GM12878 (cell line): Measurements from ENCODE around the gene NSD2. TPM values are rescaled to one million over a fixed set of nuclear protein-coding genes. Genes with fewer than 3 reads are reported as not detected.

Experiments used
- ATAC-seq: fragments of 200-7000 bp; cut with Tn5 transposase; 3 replicates; pipeline ENCODE4 v1.9.1; 2020; ENCODE audit warnings: mild to moderate bottlenecking, moderate library complexity
- BruUV-seq: library from RNA; stranded (reverse); fragments of 400-500 nt; replicated peaks from 2 replicates; lab custom pipeline; 2021; lab: Mats Ljungman, UMichigan
- CTCF ChIA-PET: fragments of 300-600 bp; sonication (Branson Sonifier 250); formaldehyde crosslinking; extraction: SDS; loops from one replicate; lab custom pipeline; 2021; ENCODE audit warnings: inconsistent platforms; lab: Yijun Ruan, JAX
- POLR2A ChIA-PET: fragments of 350-600 bp; formaldehyde crosslinking; extraction: SDS; loops from one replicate; lab custom pipeline; 2021; ENCODE audit warnings: inconsistent platforms; lab: Charles Lee
- RAD21 ChIA-PET: fragments of 300-600 bp; sonication (Branson Sonifier 250); formaldehyde crosslinking; loops from one replicate; lab custom pipeline; 2023; ENCODE audit warnings: antibody characterized with exemption; ENCODE audit not compliant: unreplicated experiment; lab: Charles Lee
- SMC1A ChIA-PET: fragments of 300-600 bp; sonication (Branson Sonifier 250); formaldehyde crosslinking; loops from one replicate; lab custom pipeline; 2023; ENCODE audit not compliant: unreplicated experiment, uncharacterized antibody; lab: Charles Lee
- DNase-seq: peaks from one replicate; pipeline ENCODE4 v3.0.0-alpha.2; 2011; ENCODE audit warnings: low read depth, low spot score
- FAIRE-seq: peaks from 3 replicates; lab custom pipeline; 2011; peaks lifted over from hg19 to GRCh38; lab: Jason Lieb, UNC
- H2AFZ ChIP-seq: 2 replicates; pipeline ENCODE4 v1.6.0; 2011; ENCODE audit warnings: low read depth, low read length, control low read depth; ENCODE audit not compliant: control insufficient read depth
- H3K27ac ChIP-seq: 2 replicates; pipeline ENCODE4 v1.5.1; 2011; ENCODE audit warnings: control low read depth; ENCODE audit not compliant: control insufficient read depth, insufficient read depth
- H3K27me3 ChIP-seq, 2 experiments: replicated peaks in 1 of 2; 2 replicates each; pipeline versions ENCODE4 v1.6.0 to v1.6.1; 2011; ENCODE audit warnings: low read length in 1 of 2; ENCODE audit not compliant: control insufficient read depth in 2 of 2, insufficient read depth in 2 of 2
- H3K36me3 ChIP-seq, 2 experiments: 2 replicates each; pipeline ENCODE4 v1.5.1; 2011; ENCODE audit warnings: low read length in 1 of 2; ENCODE audit not compliant: control insufficient read depth in 2 of 2, insufficient read depth in 2 of 2
- H3K4me1 ChIP-seq: 2 replicates; pipeline ENCODE4 v1.6.1; 2011; ENCODE audit warnings: mild to moderate bottlenecking, low read length, moderate library complexity, mixed read lengths; ENCODE audit not compliant: control insufficient read depth, insufficient read depth
- H3K4me2 ChIP-seq: 2 replicates; pipeline ENCODE4 v1.6.0; 2011; ENCODE audit warnings: control low read depth; ENCODE audit not compliant: control insufficient read depth, insufficient read depth
- H3K4me3 ChIP-seq: fragments of 200-600 bp; sonication (generic); 2 replicates; pipeline ENCODE4 v1.5.1; 2016
- H3K79me2 ChIP-seq: 2 replicates; pipeline ENCODE4 v1.6.0; 2011; ENCODE audit warnings: low read length; ENCODE audit not compliant: control insufficient read depth, insufficient read depth
- H3K9ac ChIP-seq: 2 replicates; pipeline ENCODE4 v1.8.0; 2011; ENCODE audit warnings: low read length, control low read depth, mixed read lengths; ENCODE audit not compliant: control insufficient read depth, insufficient read depth
- H3K9me3 ChIP-seq: replicated peaks from 3 replicates; pipeline ENCODE4 v1.5.1; 2011; ENCODE audit warnings: mild to moderate bottlenecking, low read length; ENCODE audit not compliant: control insufficient read depth, insufficient read depth
- H4K20me1 ChIP-seq: 2 replicates; pipeline ENCODE4 v1.6.0; 2011; ENCODE audit not compliant: control insufficient read depth, insufficient read depth
- BMI1 ChIP-seq: fragments of 450-650 bp; IDR thresholded peaks from 2 replicates; pipeline ENCODE4 v1.6.1; 2016; ENCODE audit warnings: mild to moderate bottlenecking, moderate library complexity, borderline replicate concordance
- EED ChIP-seq: sonication (generic); IDR thresholded peaks from 2 replicates; pipeline ENCODE4 v1.6.1; 2016; ENCODE audit warnings: antibody characterized with exemption, low read depth
- EP300 ChIP-seq, 2 experiments: fragments of 150-350 bp in 1 of 2; IDR thresholded peaks; 2 replicates each; pipeline ENCODE4 v1.6.1; 2011 to 2012; ENCODE audit warnings: low read depth in 2 of 2, low read length in 2 of 2, borderline replicate concordance in 1 of 2, improper control_type of control experiment in 1 of 2, inconsistent platforms in 1 of 2; ENCODE audit not compliant: control insufficient read depth in 1 of 2
- FOXK2 ChIP-seq: fragments of 450-650 bp; IDR thresholded peaks from 2 replicates; pipeline ENCODE4 v1.6.1; 2017; ENCODE audit warnings: mild to moderate bottlenecking, moderate library complexity
- HDAC2 ChIP-seq: fragments of 200-600 bp; sonication (generic); IDR thresholded peaks from 2 replicates; pipeline ENCODE4 v1.6.1; 2017
- KLF5 ChIP-seq: fragments of 450-650 bp; IDR thresholded peaks from 2 replicates; pipeline ENCODE4 v1.6.1; 2014; ENCODE audit warnings: mild to moderate bottlenecking; ENCODE audit not compliant: partially characterized antibody
- NBN ChIP-seq: fragments of 450-650 bp; IDR thresholded peaks from 2 replicates; pipeline ENCODE4 v1.6.1; 2016
- NFIC ChIP-seq: IDR thresholded peaks from 2 replicates; pipeline ENCODE4 v1.6.1; 2012; ENCODE audit warnings: low read depth, mild to moderate bottlenecking, inconsistent platforms, low read length, moderate library complexity
- NFYA ChIP-seq: IDR thresholded peaks from 2 replicates; pipeline ENCODE4 v1.6.1; 2011; ENCODE audit warnings: low read depth, mild to moderate bottlenecking, low read length, improper control_type of control experiment, borderline replicate concordance
- POLR2AphosphoS2 ChIP-seq: IDR thresholded peaks from 2 replicates; pipeline ENCODE4 v1.6.1; 2011; ENCODE audit warnings: low read depth, mild to moderate bottlenecking, low read length, improper control_type of control experiment, moderate library complexity
- RFX5 ChIP-seq: IDR thresholded peaks from 2 replicates; pipeline ENCODE4 v1.6.1; 2011; ENCODE audit warnings: low read depth, low read length, improper control_type of control experiment
- SP1 ChIP-seq: IDR thresholded peaks from one replicate; pipeline ENCODE4 v1.6.1; 2011; ENCODE audit warnings: low read depth, low read length
- TARDBP ChIP-seq: IDR thresholded peaks from 2 replicates; pipeline ENCODE4 v1.6.1; 2016; ENCODE audit warnings: borderline replicate concordance
- WGBS: methylation state at CpG from one replicate; pipeline ENCODE4 v1.1.6; 2016; ENCODE audit warnings: low lambda C conversion rate; ENCODE audit not compliant: insufficient replicate concordance, insufficient coverage; ENCODE audit errors: missing lambda C conversion rate; 5-methylcytosine and 5-hydroxymethylcytosine counted together
- in situ Hi-C: fragments of 300-500 bp; cut with MboI; formaldehyde crosslinking; loops from 9 replicates; pipeline ENCODE4 v1.14.3; 2018; ENCODE audit warnings: mixed read lengths
- intact Hi-C: fragments of 100-400 bp; cut with micrococcal nuclease; formaldehyde crosslinking; loops from one replicate; pipeline ENCODE4 v1.14.2; 2022; ENCODE audit not compliant: unreplicated experiment
- polyA plus RNA-seq, 11 experiments: library from polyadenylated mRNA; depleted of rRNA in 4 of 11; unstranded in 6 of 11; stranded (reverse) in 5 of 11; fragments of >200 nt; fragmentation: Nextera tagmentation in 4 of 11; fragmentation: Illumina TruSeq in 1 of 11; extraction: Ambion mirVana in 4 of 11; extraction: Trizol in 1 of 11; gene quantifications; 1 replicate in 1 of 11; 2 replicates in 10 of 11; pipeline versions ENCODE4 v1.2.1 to v1.2.3, GENCODE V29; 2011 to 2016; ENCODE audit warnings: inconsistent platforms in 2 of 11, missing spikeins in 2 of 11, low read depth in 1 of 11
- total RNA-seq, 4 experiments: library from RNA; depleted of rRNA in 3 of 4; stranded (reverse); fragments of >200 nt in 3 of 4; fragmentation: Illumina TruSeq in 1 of 4; extraction: Trizol in 1 of 4; gene quantifications; 2 replicates each; pipeline versions ENCODE4 v1.2.1 to v1.2.3, GENCODE V29; 2013 to 2021
- TF ChIP-seq, protein P1 (sequence below): fragments of 450-650 bp; IDR thresholded peaks from 2 replicates; pipeline ENCODE4 v1.6.1; 2017; ENCODE audit warnings: mild to moderate bottlenecking, moderate library complexity
- TF ChIP-seq, protein P2 (sequence below): fragments of 450-650 bp; formaldehyde crosslinking; IDR thresholded peaks from 2 replicates; pipeline ENCODE4 v1.4.0; 2020; ENCODE audit warnings: mild to moderate bottlenecking, moderate library complexity
- TF ChIP-seq, protein P3 (sequence below), 3 experiments: IDR thresholded peaks in 2 of 3; conservative IDR thresholded peaks in 1 of 3; 2 replicates each; pipeline ENCODE4 v1.5.1; 2011; ENCODE audit warnings: low read depth in 3 of 3, low read length in 3 of 3, mild to moderate bottlenecking in 3 of 3, control low read depth in 2 of 3, moderate library complexity in 2 of 3, inconsistent platforms in 1 of 3, mixed read lengths in 1 of 3; ENCODE audit not compliant: control insufficient read depth in 2 of 3, insufficient read depth in 1 of 3; ENCODE audit errors: extremely low read depth in 1 of 3

Gene NSD2
- total and polyA plus RNA-seq, 10 of the 15 experiments (the other 5 are each of a cell fraction or from before 2014, with no cell fraction given): 8.6 to 139 (median 67.2) TPM

DNA sequence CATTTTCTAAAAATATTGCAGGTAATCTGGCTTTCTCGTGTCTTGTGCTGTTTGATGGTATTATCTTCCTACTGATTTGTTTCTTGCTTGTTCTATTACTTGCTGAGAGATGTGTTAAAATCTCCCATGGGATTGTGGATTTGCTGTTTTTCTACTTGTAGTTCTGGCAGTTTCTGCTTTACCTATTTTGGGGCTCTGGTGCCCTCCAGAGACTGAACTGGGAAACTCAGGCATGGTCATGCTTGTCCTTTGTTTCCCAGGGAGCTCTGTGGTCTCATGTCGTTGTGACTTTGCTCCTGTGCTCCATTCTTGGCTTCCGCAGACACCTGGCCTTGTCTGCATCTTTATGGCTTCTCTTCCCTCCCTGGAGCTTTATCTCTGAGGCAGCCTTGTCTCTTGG lies 39.5 kb downstream of the NSD2 start:
- intact Hi-C loops: loop anchor here (5.0 kb wide), 1 partner anchor 277 kb away; no protein-coding TSS in a partner anchor
- H3K79me2 ChIP-seq: peaks cover 14% of the 10 kb centered on the region
- TF ChIP-seq NFIC (no peak), TARDBP (no peak), HDAC2 (no peak), SP1 (no peak), FOXK2 (no peak), BMI1 (no peak), KLF5 (no peak), EED (no peak), RFX5 (no peak), NFYA (no peak), NBN (no peak), POLR2AphosphoS2 (no peak), EP300 (IDR thresholded peaks at IDR 0.05; ENCODE audit: borderline replicate concordance in 1 of 2, control insufficient read depth in 1 of 2, low read depth in 2 of 2, low read length in 2 of 2) (no peak)
- TF ChIP-seq, protein P1, sequence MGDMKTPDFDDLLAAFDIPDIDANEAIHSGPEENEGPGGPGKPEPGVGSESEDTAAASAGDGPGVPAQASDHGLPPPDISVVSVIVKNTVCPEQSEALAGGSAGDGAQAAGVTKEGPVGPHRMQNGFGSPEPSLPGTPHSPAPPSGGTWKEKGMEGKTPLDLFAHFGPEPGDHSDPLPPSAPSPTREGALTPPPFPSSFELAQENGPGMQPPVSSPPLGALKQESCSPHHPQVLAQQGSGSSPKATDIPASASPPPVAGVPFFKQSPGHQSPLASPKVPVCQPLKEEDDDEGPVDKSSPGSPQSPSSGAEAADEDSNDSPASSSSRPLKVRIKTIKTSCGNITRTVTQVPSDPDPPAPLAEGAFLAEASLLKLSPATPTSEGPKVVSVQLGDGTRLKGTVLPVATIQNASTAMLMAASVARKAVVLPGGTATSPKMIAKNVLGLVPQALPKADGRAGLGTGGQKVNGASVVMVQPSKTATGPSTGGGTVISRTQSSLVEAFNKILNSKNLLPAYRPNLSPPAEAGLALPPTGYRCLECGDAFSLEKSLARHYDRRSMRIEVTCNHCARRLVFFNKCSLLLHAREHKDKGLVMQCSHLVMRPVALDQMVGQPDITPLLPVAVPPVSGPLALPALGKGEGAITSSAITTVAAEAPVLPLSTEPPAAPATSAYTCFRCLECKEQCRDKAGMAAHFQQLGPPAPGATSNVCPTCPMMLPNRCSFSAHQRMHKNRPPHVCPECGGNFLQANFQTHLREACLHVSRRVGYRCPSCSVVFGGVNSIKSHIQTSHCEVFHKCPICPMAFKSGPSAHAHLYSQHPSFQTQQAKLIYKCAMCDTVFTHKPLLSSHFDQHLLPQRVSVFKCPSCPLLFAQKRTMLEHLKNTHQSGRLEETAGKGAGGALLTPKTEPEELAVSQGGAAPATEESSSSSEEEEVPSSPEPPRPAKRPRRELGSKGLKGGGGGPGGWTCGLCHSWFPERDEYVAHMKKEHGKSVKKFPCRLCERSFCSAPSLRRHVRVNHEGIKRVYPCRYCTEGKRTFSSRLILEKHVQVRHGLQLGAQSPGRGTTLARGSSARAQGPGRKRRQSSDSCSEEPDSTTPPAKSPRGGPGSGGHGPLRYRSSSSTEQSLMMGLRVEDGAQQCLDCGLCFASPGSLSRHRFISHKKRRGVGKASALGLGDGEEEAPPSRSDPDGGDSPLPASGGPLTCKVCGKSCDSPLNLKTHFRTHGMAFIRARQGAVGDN: no peak
- TF ChIP-seq, protein P2, sequence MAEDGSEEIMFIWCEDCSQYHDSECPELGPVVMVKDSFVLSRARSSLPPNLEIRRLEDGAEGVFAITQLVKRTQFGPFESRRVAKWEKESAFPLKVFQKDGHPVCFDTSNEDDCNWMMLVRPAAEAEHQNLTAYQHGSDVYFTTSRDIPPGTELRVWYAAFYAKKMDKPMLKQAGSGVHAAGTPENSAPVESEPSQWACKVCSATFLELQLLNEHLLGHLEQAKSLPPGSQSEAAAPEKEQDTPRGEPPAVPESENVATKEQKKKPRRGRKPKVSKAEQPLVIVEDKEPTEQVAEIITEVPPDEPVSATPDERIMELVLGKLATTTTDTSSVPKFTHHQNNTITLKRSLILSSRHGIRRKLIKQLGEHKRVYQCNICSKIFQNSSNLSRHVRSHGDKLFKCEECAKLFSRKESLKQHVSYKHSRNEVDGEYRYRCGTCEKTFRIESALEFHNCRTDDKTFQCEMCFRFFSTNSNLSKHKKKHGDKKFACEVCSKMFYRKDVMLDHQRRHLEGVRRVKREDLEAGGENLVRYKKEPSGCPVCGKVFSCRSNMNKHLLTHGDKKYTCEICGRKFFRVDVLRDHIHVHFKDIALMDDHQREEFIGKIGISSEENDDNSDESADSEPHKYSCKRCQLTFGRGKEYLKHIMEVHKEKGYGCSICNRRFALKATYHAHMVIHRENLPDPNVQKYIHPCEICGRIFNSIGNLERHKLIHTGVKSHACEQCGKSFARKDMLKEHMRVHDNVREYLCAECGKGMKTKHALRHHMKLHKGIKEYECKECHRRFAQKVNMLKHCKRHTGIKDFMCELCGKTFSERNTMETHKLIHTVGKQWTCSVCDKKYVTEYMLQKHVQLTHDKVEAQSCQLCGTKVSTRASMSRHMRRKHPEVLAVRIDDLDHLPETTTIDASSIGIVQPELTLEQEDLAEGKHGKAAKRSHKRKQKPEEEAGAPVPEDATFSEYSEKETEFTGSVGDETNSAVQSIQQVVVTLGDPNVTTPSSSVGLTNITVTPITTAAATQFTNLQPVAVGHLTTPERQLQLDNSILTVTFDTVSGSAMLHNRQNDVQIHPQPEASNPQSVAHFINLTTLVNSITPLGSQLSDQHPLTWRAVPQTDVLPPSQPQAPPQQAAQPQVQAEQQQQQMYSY (CRISPR knock-in tag): no peak
- TF ChIP-seq, protein P3, sequence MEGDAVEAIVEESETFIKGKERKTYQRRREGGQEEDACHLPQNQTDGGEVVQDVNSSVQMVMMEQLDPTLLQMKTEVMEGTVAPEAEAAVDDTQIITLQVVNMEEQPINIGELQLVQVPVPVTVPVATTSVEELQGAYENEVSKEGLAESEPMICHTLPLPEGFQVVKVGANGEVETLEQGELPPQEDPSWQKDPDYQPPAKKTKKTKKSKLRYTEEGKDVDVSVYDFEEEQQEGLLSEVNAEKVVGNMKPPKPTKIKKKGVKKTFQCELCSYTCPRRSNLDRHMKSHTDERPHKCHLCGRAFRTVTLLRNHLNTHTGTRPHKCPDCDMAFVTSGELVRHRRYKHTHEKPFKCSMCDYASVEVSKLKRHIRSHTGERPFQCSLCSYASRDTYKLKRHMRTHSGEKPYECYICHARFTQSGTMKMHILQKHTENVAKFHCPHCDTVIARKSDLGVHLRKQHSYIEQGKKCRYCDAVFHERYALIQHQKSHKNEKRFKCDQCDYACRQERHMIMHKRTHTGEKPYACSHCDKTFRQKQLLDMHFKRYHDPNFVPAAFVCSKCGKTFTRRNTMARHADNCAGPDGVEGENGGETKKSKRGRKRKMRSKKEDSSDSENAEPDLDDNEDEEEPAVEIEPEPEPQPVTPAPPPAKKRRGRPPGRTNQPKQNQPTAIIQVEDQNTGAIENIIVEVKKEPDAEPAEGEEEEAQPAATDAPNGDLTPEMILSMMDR (IDR thresholded peaks at IDR 0.05 in 2 of 3, conservative IDR thresholded peaks at IDR 0.05 in 1 of 3; ENCODE audit: control insufficient read depth in 2 of 3, extremely low read depth in 1 of 3, insufficient read depth in 1 of 3, low read depth in 3 of 3, low read length in 3 of 3): peak; percentile 44 to 54 (median 53); a peak in 5 of 6 replicates

More for the DNA sequence above, 39.5 kb downstream of the NSD2 start:
- BruUV-seq: no TSS peak
- RAD21 ChIA-PET: no interaction called here
- H3K4me1 ChIP-seq: no peaks in the 10 kb centered on the region
- POLR2A ChIA-PET: interaction anchor here (0.7 kb wide), 1 partner anchor 16 kb away, joined by 3 read pairs; no protein-coding TSS in a partner anchor
- no peak overlapping the region for H3K9ac ChIP-seq
- ATAC-seq (peak; percentile 53; the same call in 2 of the 3 replicates), FAIRE-seq (no peak), DNase-seq (no peak)
- no peaks in the 10 kb centered on the region for H3K9me3 ChIP-seq
- CTCF ChIA-PET: interaction anchor here (0.7 to 5.1 kb wide), 4 partner anchors 12 to 162 kb away, joined by 3 to 38 read pairs (median 4); no protein-coding TSS in a partner anchor
- peaks cover 14 to 18% of the 10 kb centered on the region in 2 experiments for H3K36me3 ChIP-seq
- no peak overlapping the region for H3K4me2 ChIP-seq
- no peaks in the 10 kb centered on the region for H4K20me1 ChIP-seq
- no peak overlapping the region for H3K27ac ChIP-seq
- H3K4me3 ChIP-seq: no peak overlapping the region
- 61% methylated on average over 3 of the region's 3 CpGs for WGBS
- in situ Hi-C loops: no loop called here
- H2AFZ ChIP-seq: no peak overlapping the region
- SMC1A ChIA-PET: no interaction called here
- no peaks in the 10 kb centered on the region for H3K27me3 ChIP-seq
